Colonic mucosa (tissue), 4 donors: Measurements from ENCODE around the gene TMEM86A. TPM values are rescaled to one million over a fixed set of nuclear protein-coding genes. Genes with fewer than 3 reads are reported as not detected.
"Not testable (repeated sequence)": the region's sequence is repeated elsewhere in the genome, so short reads cannot be mapped to it uniquely, and the experiment has no call there.

ENCODE experiments used
- DNase-seq: peaks from one replicate; pipeline ENCODE4 v3.0.0-alpha.2; 2020
- H3K27ac ChIP-seq: fragments of 200-600 bp; one replicate; pipeline ENCODE4 v1.8.0; 2021
- H3K27me3 ChIP-seq: fragments of 200-600 bp; one replicate; pipeline ENCODE4 v1.8.0; 2021
- H3K36me3 ChIP-seq: fragments of 200-600 bp; one replicate; pipeline ENCODE4 v1.8.0; 2021
- H3K4me1 ChIP-seq: fragments of 200-600 bp; one replicate; pipeline ENCODE4 v1.8.0; 2021; ENCODE audit warnings: mild to moderate bottlenecking
- H3K4me3 ChIP-seq: fragments of 200-600 bp; one replicate; pipeline ENCODE4 v1.8.0; 2021
- H3K9ac ChIP-seq, 2 donors: one replicate each; pipeline ENCODE4 v1.7.0; 2013; ENCODE audit warnings: control low read depth in 2 of 2, low read depth in 2 of 2, low read length in 2 of 2
- H3K9me3 ChIP-seq: fragments of 200-600 bp; one replicate; pipeline ENCODE4 v1.8.0; 2021
- CTCF ChIP-seq: fragments of 200-600 bp; IDR thresholded peaks from one replicate; pipeline ENCODE4 v1.8.0; 2022; ENCODE audit warnings: antibody characterized with exemption, mild to moderate bottlenecking
- intact Hi-C: fragments of 100-400 bp; cut with DNase I; formaldehyde crosslinking; loops from one replicate; pipeline ENCODE4 v1.14.1; 2022
- total RNA-seq, 2 donors: library from RNA; stranded (reverse); fragmentation: NEBNext Ultra II Directional in 1 of 2; extraction: Animal tissue kit (Norgen Biotek cat#: 25700) in 1 of 2; gene quantifications; one replicate each; pipeline ENCODE4 v1.2.1, GENCODE V29; 2021
- donor health status: healthy.
- donor health status: DM: no; HTN: no; CAD: no.
- donor health status: DM: no; HTN: no; CAD: no.

TMEM86A gene
- total RNA-seq, 2 donors from 2014 or later = 0.89 to 1.4 TPM

GRCh38 chr11:18677560-18677959 is 21.0 kb upstream of the TMEM86A start:
- no peak for TF ChIP-seq CTCF
- no peaks in the 10 kb centered on the region for H3K36me3 ChIP-seq
- no peak overlapping the region for H3K9ac ChIP-seq
- no peak for DNase-seq
- no peak overlapping the region for H3K4me3 ChIP-seq
- intact Hi-C loops = no loop called here
- no peak overlapping the region for H3K27ac ChIP-seq
- H3K27me3 ChIP-seq = no peaks in the 10 kb centered on the region
- no peaks in the 10 kb centered on the region for H3K4me1 ChIP-seq
- H3K9me3 ChIP-seq = no peaks in the 10 kb centered on the region

- H3K9me3 ChIP-seq, H3K27me3 ChIP-seq, H3K4me1 ChIP-seq, H3K9ac ChIP-seq, H3K27ac ChIP-seq, H3K36me3 ChIP-seq, H3K4me3 ChIP-seq, DNase-seq, intact Hi-C loops: not testable (repeated sequence)
Observed at GRCh38 chr11:18681949-18682348, 16.6 kb upstream of the TMEM86A start.

GRCh38 chr11:18682466-18682865 is 16.1 kb upstream of the TMEM86A start:
- Histone ChIP-seq H3K27me3 (no peaks in the 10 kb centered on the region), H3K27ac (no peak overlapping the region), H3K4me1 (no peaks in the 10 kb centered on the region), H3K36me3 (no peaks in the 10 kb centered on the region), H3K4me3 (no peak overlapping the region), H3K9me3 (no peaks in the 10 kb centered on the region), H3K9ac (no peak overlapping the region)
- no peak for TF ChIP-seq CTCF
- intact Hi-C loops = no loop called here
- no peak for DNase-seq

- intact Hi-C loops = no loop called here
- H3K4me1 ChIP-seq = no peaks in the 10 kb centered on the region
- no peak overlapping the region for H3K9ac ChIP-seq
- no peaks in the 10 kb centered on the region for H3K9me3 ChIP-seq
- H3K27me3 ChIP-seq = no peaks in the 10 kb centered on the region
- DNase-seq = no peak
- no peak for TF ChIP-seq CTCF
- H3K4me3 ChIP-seq = no peak overlapping the region
- no peaks in the 10 kb centered on the region for H3K36me3 ChIP-seq
- no peak overlapping the region for H3K27ac ChIP-seq
Observed at GRCh38 chr11:18684267-18684666, 14.3 kb upstream of the TMEM86A start.

- H3K27me3 ChIP-seq, H3K9ac ChIP-seq, H3K4me1 ChIP-seq, H3K4me3 ChIP-seq, H3K27ac ChIP-seq, DNase-seq, H3K9me3 ChIP-seq, H3K36me3 ChIP-seq, intact Hi-C loops: not testable (repeated sequence)
Observed at GRCh38 chr11:18691467-18692140, 7.0 kb upstream of the TMEM86A start.

- DNase-seq = no peak
- intact Hi-C loops = no loop called here
- no peak overlapping the region for H3K4me3 ChIP-seq
- no peak overlapping the region for H3K9ac ChIP-seq
- H3K36me3 ChIP-seq = no peaks in the 10 kb centered on the region
- no peak for TF ChIP-seq CTCF
- no peaks in the 10 kb centered on the region for H3K4me1 ChIP-seq
- H3K9me3 ChIP-seq = no peaks in the 10 kb centered on the region
- H3K27ac ChIP-seq = no peak overlapping the region
- no peaks in the 10 kb centered on the region for H3K27me3 ChIP-seq
Observed at GRCh38 chr11:18692941-18693760, 5.4 kb upstream of the TMEM86A start.
